ENCODE results near the gene CGN.
A peak's percentile ranks its signal among the peaks of the same experiment; 100 is the strongest.

CGN gene

GRCh38 chr1:151502859-151503780 is 8.1 kb upstream of the CGN start:
- Histone ChIP-seq H3K27me3 (ENCODE audit: insufficient read depth, low read depth) (no peaks in the 10 kb centered on the region), H3K4me1 (ENCODE audit: low read depth, poor library complexity, severe bottlenecking) (peaks cover 38% of the 10 kb centered on the region), H3K9ac (no peak overlapping the region), H3K4me3 (IDR thresholded peaks at IDR 0.05; ENCODE audit: insufficient read depth, low read depth, low read length) (no peak overlapping the region), H3K27ac (no peak overlapping the region), H2AFZ (ENCODE audit: low read depth) (peak overlapping the region; percentile 11), H4K20me1 (ENCODE audit: insufficient read depth) (no peaks in the 10 kb centered on the region), H3K79me2 (ENCODE audit: insufficient read depth, low read depth) (no peaks in the 10 kb centered on the region), H3K36me3 (ENCODE audit: insufficient read depth) (no peaks in the 10 kb centered on the region), H3K4me2 (peak overlapping the region; percentile 2)
- 0 out of 2 replicates have a peak, but pooled peaks have one; percentile 6 for TF ChIP-seq CTCF (conservative IDR thresholded peaks at IDR 0.05; ENCODE audit: low read depth, low read length)

- Histone ChIP-seq H3K9ac (no peak overlapping the region), H3K4me2 (no peak overlapping the region), H3K4me3 (IDR thresholded peaks at IDR 0.05; ENCODE audit: insufficient read depth, low read depth, low read length) (no peak overlapping the region), H3K27ac (no peak overlapping the region), H3K79me2 (ENCODE audit: insufficient read depth, low read depth) (no peaks in the 10 kb centered on the region), H2AFZ (ENCODE audit: low read depth) (no peak overlapping the region), H4K20me1 (ENCODE audit: insufficient read depth) (no peaks in the 10 kb centered on the region), H3K36me3 (ENCODE audit: insufficient read depth) (no peaks in the 10 kb centered on the region), H3K4me1 (ENCODE audit: low read depth, poor library complexity, severe bottlenecking) (peaks cover 38% of the 10 kb centered on the region), H3K27me3 (ENCODE audit: insufficient read depth, low read depth) (no peaks in the 10 kb centered on the region)
- TF ChIP-seq CTCF (conservative IDR thresholded peaks at IDR 0.05; ENCODE audit: low read depth, low read length): no peak
Observed at GRCh38 chr1:151504252-151504651, 6.9 kb upstream of the CGN start.

- Histone ChIP-seq H3K27me3 (ENCODE audit: insufficient read depth, low read depth) (no peaks in the 10 kb centered on the region), H3K27ac (no peak overlapping the region), H3K4me3 (IDR thresholded peaks at IDR 0.05; ENCODE audit: insufficient read depth, low read depth, low read length) (no peak overlapping the region), H3K79me2 (ENCODE audit: insufficient read depth, low read depth) (no peaks in the 10 kb centered on the region), H3K4me1 (ENCODE audit: low read depth, poor library complexity, severe bottlenecking) (peaks cover 38% of the 10 kb centered on the region), H4K20me1 (ENCODE audit: insufficient read depth) (no peaks in the 10 kb centered on the region), H2AFZ (ENCODE audit: low read depth) (no peak overlapping the region), H3K36me3 (ENCODE audit: insufficient read depth) (no peaks in the 10 kb centered on the region), H3K9ac (no peak overlapping the region), H3K4me2 (0 out of 2 replicates have a peak overlapping the region, but pooled peaks have one; percentile 8)
- TF ChIP-seq CTCF (conservative IDR thresholded peaks at IDR 0.05; ENCODE audit: low read depth, low read length): no peak
Observed at GRCh38 chr1:151504759-151505158, 6.4 kb upstream of the CGN start.

GRCh38 chr1:151508833-151509232 is 2.4 kb upstream of the CGN start:
- Histone ChIP-seq H3K27ac (no peak overlapping the region), H3K4me3 (IDR thresholded peaks at IDR 0.05; ENCODE audit: insufficient read depth, low read depth, low read length) (no peak overlapping the region), H3K4me2 (no peak overlapping the region), H4K20me1 (ENCODE audit: insufficient read depth) (no peaks in the 10 kb centered on the region), H3K9ac (no peak overlapping the region), H3K27me3 (ENCODE audit: insufficient read depth, low read depth) (peaks cover 15% of the 10 kb centered on the region), H3K4me1 (ENCODE audit: low read depth, poor library complexity, severe bottlenecking) (peaks cover 50% of the 10 kb centered on the region), H2AFZ (ENCODE audit: low read depth) (no peak overlapping the region), H3K79me2 (ENCODE audit: insufficient read depth, low read depth) (no peaks in the 10 kb centered on the region), H3K36me3 (ENCODE audit: insufficient read depth) (no peaks in the 10 kb centered on the region)
- TF ChIP-seq CTCF (conservative IDR thresholded peaks at IDR 0.05; ENCODE audit: low read depth, low read length): no peak
